ENCODE data around the gene HMG20A. TPM values are rescaled to one million over a fixed set of nuclear protein-coding genes. Genes with fewer than 3 reads are reported as not detected.

HMG20A gene
- polyA plus RNA-seq, 3 donors = 11.6 to 26.4 (median 17.7) TPM

GRCh38 chr15:77487888-77488287 lies 67.2 kb downstream of the HMG20A start:
- no peak overlapping the region for H3K9ac ChIP-seq (ENCODE audit: insufficient read depth, low read length, poor library complexity, severe bottlenecking)
- H3K27me3 ChIP-seq (ENCODE audit: control insufficient read depth in 2 of 2, insufficient read depth in 2 of 2, low read length in 2 of 2) = no peaks in the 10 kb centered on the region
- no peak for DNase-seq
- H3K27ac Mint-ChIP-seq = no peak overlapping the region
- no peak overlapping the region for H3K4me2 ChIP-seq (replicated peaks; ENCODE audit: extremely low read depth, low read length, poor library complexity, severe bottlenecking)
- no peaks in the 10 kb centered on the region for H3K9me3 ChIP-seq (replicated peaks in 1 of 2; ENCODE audit: control insufficient read depth in 1 of 2, insufficient read depth in 1 of 2, low read length in 2 of 2)
- no peak overlapping the region for H3K4me3 ChIP-seq (replicated peaks in 1 of 3; ENCODE audit: low read depth in 2 of 3, low read length in 3 of 3)
- no peaks in the 10 kb centered on the region for H3K79me2 ChIP-seq (ENCODE audit: insufficient read depth, low read length)
- TF ChIP-seq CTCF (IDR thresholded peaks at IDR 0.05) = no peak
- no peaks in the 10 kb centered on the region for H3K9me3 Mint-ChIP-seq
- no peak overlapping the region for H3K27ac ChIP-seq (ENCODE audit: low read depth in 1 of 2, low read length in 2 of 2)
- H3K36me3 Mint-ChIP-seq = peaks cover 53% of the 10 kb centered on the region in 2 donors
- peaks cover 2 to 3% of the 10 kb centered on the region in 2 donors for H3K4me1 ChIP-seq (ENCODE audit: control insufficient read depth in 1 of 2, insufficient read depth in 2 of 2, low read length in 2 of 2)
- H3K27me3 Mint-ChIP-seq (ENCODE audit: low read depth in 3 of 3) = peaks cover 0 to 3% (median 0%) of the 10 kb centered on the region in 3 donors
- H4K20me1 ChIP-seq (ENCODE audit: insufficient read depth, low read length) = no peaks in the 10 kb centered on the region
- peaks cover 25 to 42% of the 10 kb centered on the region in 2 donors for H3K36me3 ChIP-seq (replicated peaks in 1 of 2; ENCODE audit: control insufficient read depth in 1 of 2, insufficient read depth in 2 of 2, low read length in 2 of 2)
- H2AFZ ChIP-seq (ENCODE audit: insufficient read depth, low read depth, low read length, poor library complexity, severe bottlenecking) = no peak overlapping the region
- H3K4me1 Mint-ChIP-seq = peaks cover 6% of the 10 kb centered on the region
- intact Hi-C loops (cut with micrococcal nuclease) = no loop called here
- H3K4me3 Mint-ChIP-seq = no peak overlapping the region

GRCh38 chr15:77489647-77490046 lies 69.0 kb downstream of the HMG20A start:
- Histone ChIP-seq H3K4me1 (ENCODE audit: control insufficient read depth in 1 of 2, insufficient read depth in 2 of 2, low read length in 2 of 2) (peaks cover 11 to 12% of the 10 kb centered on the region in 2 donors), H3K27ac (ENCODE audit: low read depth in 1 of 2, low read length in 2 of 2) (no peak overlapping the region), H3K4me3 (replicated peaks in 1 of 3; ENCODE audit: low read depth in 2 of 3, low read length in 3 of 3) (no peak overlapping the region), H4K20me1 (ENCODE audit: insufficient read depth, low read length) (peaks cover 6% of the 10 kb centered on the region), H3K27me3 (ENCODE audit: control insufficient read depth in 2 of 2, insufficient read depth in 2 of 2, low read length in 2 of 2) (no peaks in the 10 kb centered on the region), H3K9me3 (replicated peaks in 1 of 2; ENCODE audit: control insufficient read depth in 1 of 2, insufficient read depth in 1 of 2, low read length in 2 of 2) (no peaks in the 10 kb centered on the region), H3K9ac (ENCODE audit: insufficient read depth, low read length, poor library complexity, severe bottlenecking) (no peak overlapping the region), H2AFZ (ENCODE audit: insufficient read depth, low read depth, low read length, poor library complexity, severe bottlenecking) (no peak overlapping the region), H3K79me2 (ENCODE audit: insufficient read depth, low read length) (no peaks in the 10 kb centered on the region), H3K36me3 (replicated peaks in 1 of 2; ENCODE audit: control insufficient read depth in 1 of 2, insufficient read depth in 2 of 2, low read length in 2 of 2) (peaks cover 8 to 25% of the 10 kb centered on the region in 2 donors), H3K4me2 (replicated peaks; ENCODE audit: extremely low read depth, low read length, poor library complexity, severe bottlenecking) (no peak overlapping the region)
- H3K27ac Mint-ChIP-seq = no peak overlapping the region
- TF ChIP-seq CTCF (IDR thresholded peaks at IDR 0.05) = no peak
- intact Hi-C loops (cut with micrococcal nuclease) = loop anchor here (10.0 kb wide), 1 partner anchor 465 kb away; no protein-coding TSS in a partner anchor
- no peaks in the 10 kb centered on the region for H3K9me3 Mint-ChIP-seq
- 96% methylated on average over 4 of the region's 5 CpGs for WGBS (ENCODE audit: insufficient coverage)
- H3K4me3 Mint-ChIP-seq = no peak overlapping the region
- peaks cover 0 to 2% (median 0%) of the 10 kb centered on the region in 3 donors for H3K27me3 Mint-ChIP-seq (ENCODE audit: low read depth in 3 of 3)
- peaks cover 18% of the 10 kb centered on the region for H3K4me1 Mint-ChIP-seq
- peaks cover 38 to 43% of the 10 kb centered on the region in 2 donors for H3K36me3 Mint-ChIP-seq
- no peak for DNase-seq

Data from CD14-positive monocyte (primary cell).